ENCODE results near the gene SCNN1A. TPM values are rescaled to one million over a fixed set of nuclear protein-coding genes. Genes with fewer than 3 reads are reported as not detected.

The SCNN1A gene
- total and polyA plus RNA-seq, 7 donors = 0.82 to 169 (median 7.2) TPM

DNA sequence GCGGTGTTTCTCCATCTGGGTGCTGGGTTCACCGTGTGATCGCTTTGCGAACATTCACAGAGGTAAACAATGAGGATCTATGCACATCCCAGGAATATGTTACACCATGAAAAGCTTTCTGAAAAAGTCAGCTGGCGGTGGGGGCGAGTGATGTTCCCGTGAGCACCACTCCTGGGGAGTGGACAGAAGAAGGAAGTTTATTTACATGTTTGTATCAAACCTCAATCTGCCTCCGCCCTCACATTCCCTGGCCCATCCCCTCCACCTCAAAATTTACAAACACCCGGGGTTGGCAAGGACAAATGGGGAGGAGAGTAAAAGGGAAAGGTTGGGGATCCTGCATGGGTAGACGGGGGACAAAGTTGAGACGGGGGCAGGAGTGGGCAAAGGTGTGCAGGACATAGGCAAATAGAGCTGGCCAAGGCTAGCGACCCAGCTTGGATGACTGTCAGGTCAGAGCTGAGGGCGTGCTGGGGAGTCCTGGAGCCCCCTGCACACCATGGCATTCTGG, 40.4 kb downstream of the SCNN1A start:
- no peak for TF ChIP-seq POLR2A (IDR thresholded peaks at IDR 0.05)
- TF ChIP-seq, protein P1, sequence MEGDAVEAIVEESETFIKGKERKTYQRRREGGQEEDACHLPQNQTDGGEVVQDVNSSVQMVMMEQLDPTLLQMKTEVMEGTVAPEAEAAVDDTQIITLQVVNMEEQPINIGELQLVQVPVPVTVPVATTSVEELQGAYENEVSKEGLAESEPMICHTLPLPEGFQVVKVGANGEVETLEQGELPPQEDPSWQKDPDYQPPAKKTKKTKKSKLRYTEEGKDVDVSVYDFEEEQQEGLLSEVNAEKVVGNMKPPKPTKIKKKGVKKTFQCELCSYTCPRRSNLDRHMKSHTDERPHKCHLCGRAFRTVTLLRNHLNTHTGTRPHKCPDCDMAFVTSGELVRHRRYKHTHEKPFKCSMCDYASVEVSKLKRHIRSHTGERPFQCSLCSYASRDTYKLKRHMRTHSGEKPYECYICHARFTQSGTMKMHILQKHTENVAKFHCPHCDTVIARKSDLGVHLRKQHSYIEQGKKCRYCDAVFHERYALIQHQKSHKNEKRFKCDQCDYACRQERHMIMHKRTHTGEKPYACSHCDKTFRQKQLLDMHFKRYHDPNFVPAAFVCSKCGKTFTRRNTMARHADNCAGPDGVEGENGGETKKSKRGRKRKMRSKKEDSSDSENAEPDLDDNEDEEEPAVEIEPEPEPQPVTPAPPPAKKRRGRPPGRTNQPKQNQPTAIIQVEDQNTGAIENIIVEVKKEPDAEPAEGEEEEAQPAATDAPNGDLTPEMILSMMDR (IDR thresholded peaks at IDR 0.05) = no peak
- TF ChIP-seq POLR2AphosphoS5 (IDR thresholded peaks at IDR 0.05) = no peak
- TF ChIP-seq EP300 (IDR thresholded peaks at IDR 0.05) = no peak
- WGBS, 2 donors = 8 to 46% methylated on average over 13 of the region's 13 CpGs
- Histone ChIP-seq H3K36me3 (peaks cover 33 to 49% (median 40%) of the 10 kb centered on the region in 4 donors), H3K9me3 (no peaks in the 10 kb centered on the region), H3K4me1 (peaks cover 0 to 86% (median 71%) of the 10 kb centered on the region in 4 donors), H3K27me3 (no peaks in the 10 kb centered on the region), H3K4me3 (peak overlapping the region; percentile 29 to 88 (median 65)), H3K27ac (peak overlapping the region; percentile 93 to 98 (median 97))
- intact Hi-C loops (cut with DNase I) = loop anchor here (5.0 kb wide), 2 partner anchors 133 to 217 kb away; partner anchors contain the start of gene CD9
- DNase-seq = no peak

DNA sequence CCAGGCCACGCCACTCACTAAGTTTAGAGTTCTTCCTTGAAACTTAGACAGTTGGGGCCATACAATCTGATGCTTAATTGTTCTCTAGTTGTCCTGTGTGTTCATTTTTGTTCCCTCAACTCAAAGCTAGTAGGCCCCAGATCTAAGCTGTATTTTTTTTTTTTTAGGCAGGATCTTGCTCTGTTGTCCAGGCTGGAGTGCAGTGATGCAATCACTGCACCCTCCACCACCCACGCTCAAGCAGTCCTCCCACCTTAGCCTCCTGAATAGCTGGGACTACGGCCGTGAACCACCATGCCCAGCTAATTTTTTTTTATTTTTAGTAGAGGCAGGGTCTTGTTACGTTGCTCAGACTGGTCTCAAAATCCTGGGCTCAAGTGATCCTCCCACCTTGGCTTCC, 41.0 kb downstream of the SCNN1A start:
- TF ChIP-seq, protein P1 (IDR thresholded peaks at IDR 0.05) = no peak
- TF ChIP-seq POLR2AphosphoS5 (IDR thresholded peaks at IDR 0.05) (no peak), POLR2A (IDR thresholded peaks at IDR 0.05) (no peak), EP300 (IDR thresholded peaks at IDR 0.05) (no peak)
- Histone ChIP-seq H3K27ac (peak overlapping the region; percentile 93 to 98 (median 97)), H3K36me3 (peaks cover 39 to 55% (median 46%) of the 10 kb centered on the region in 4 donors), H3K9me3 (no peaks in the 10 kb centered on the region), H3K4me3 (peak overlapping the region in 1 of 4 donors; percentile 88), H3K4me1 (peaks cover 0 to 80% (median 66%) of the 10 kb centered on the region in 4 donors), H3K27me3 (no peaks in the 10 kb centered on the region)
- DNase-seq = no peak
- intact Hi-C loops (cut with DNase I) = loop anchor here (5.0 kb wide), 1 partner anchor 132 kb away; the partner anchor contains the start of gene CD9
- 52 to 69% methylated on average over 5 of the region's 5 CpGs for WGBS, 2 donors

DNA sequence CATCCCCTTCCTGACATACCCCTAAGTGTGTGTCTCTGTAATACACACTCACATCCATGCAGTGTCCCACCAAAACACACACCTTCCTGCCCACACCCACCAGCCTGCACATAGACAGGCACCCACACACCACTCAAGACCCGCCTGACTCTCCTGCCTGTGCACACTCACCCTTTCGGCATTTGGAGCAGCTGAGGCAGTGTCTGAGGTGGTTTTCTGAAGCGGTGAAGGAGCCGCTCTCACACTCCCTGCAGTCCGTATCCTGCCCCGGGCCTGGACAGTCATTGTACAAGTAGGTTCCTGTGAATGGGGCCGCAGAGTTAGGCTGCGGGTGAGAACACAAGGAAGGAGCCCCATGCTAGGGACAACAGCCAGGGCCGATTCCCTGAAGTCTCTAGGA, 41.8 kb downstream of the SCNN1A start:
- H3K27ac ChIP-seq = peak overlapping the region; percentile 93 to 98 (median 97)
- H3K27me3 ChIP-seq = no peaks in the 10 kb centered on the region
- no peaks in the 10 kb centered on the region for H3K9me3 ChIP-seq
- no peak for DNase-seq
- WGBS, 2 donors = 83 to 84% methylated on average over 9 of the region's 9 CpGs
- no peak for TF ChIP-seq EP300 (IDR thresholded peaks at IDR 0.05)
- no peak for TF ChIP-seq POLR2A (IDR thresholded peaks at IDR 0.05)
- no peak for TF ChIP-seq POLR2AphosphoS5 (IDR thresholded peaks at IDR 0.05)
- TF ChIP-seq, protein P1 (IDR thresholded peaks at IDR 0.05) = no peak
- peaks cover 47 to 63% (median 54%) of the 10 kb centered on the region in 4 donors for H3K36me3 ChIP-seq
- intact Hi-C loops (cut with DNase I) = loop anchor here (5.0 kb wide), 1 partner anchor 131 kb away; the partner anchor contains the start of gene CD9
- no peak overlapping the region for H3K4me3 ChIP-seq
- peaks cover 0 to 79% (median 66%) of the 10 kb centered on the region in 4 donors for H3K4me1 ChIP-seq

DNA sequence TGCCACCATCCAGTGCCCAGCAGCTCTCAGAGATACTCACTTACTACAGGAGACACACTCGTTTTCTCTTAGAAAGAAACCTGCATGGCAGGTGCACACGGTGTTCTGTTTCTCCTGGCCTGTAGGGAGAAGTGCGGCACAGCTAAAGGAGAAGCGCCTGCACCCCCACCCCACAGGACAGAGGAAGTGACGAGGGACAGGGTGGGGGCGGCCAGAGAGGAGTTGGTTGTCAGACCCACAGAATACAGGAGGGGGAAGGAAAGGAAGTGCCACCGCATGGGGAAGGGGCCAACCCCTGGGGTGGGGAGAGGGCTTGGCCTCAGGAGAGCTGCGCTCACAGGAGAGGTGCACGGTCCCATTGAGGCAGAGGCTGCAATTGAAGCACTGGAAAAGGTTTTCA, 42.3 kb downstream of the SCNN1A start:
- 74 to 75% methylated on average over 9 of the region's 9 CpGs for WGBS, 2 donors
- Histone ChIP-seq H3K27me3 (no peaks in the 10 kb centered on the region), H3K4me1 (peaks cover 0 to 79% (median 65%) of the 10 kb centered on the region in 4 donors)

More for the DNA sequence above, 42.3 kb downstream of the SCNN1A start:
- intact Hi-C loops (cut with DNase I) = loop anchor here (5.0 kb wide), 1 partner anchor 131 kb away; the partner anchor contains the start of gene CD9
- TF ChIP-seq POLR2AphosphoS5 (IDR thresholded peaks at IDR 0.05) = no peak
- TF ChIP-seq EP300 (IDR thresholded peaks at IDR 0.05) = no peak
- TF ChIP-seq, protein P1 (IDR thresholded peaks at IDR 0.05) = no peak
- TF ChIP-seq POLR2A (IDR thresholded peaks at IDR 0.05) = no peak
- DNase-seq = no peak
- H3K4me3 ChIP-seq = no peak overlapping the region
- H3K27ac ChIP-seq = peak overlapping the region; percentile 93 to 98 (median 97)
- H3K36me3 ChIP-seq = peaks cover 52 to 69% (median 59%) of the 10 kb centered on the region in 4 donors
- no peaks in the 10 kb centered on the region for H3K9me3 ChIP-seq

Measured in sigmoid colon (tissue), 7 donors.